Thymus (tissue), 11 donors: Measurements from ENCODE around the gene ST3GAL4. TPM values are rescaled to one million over a fixed set of nuclear protein-coding genes. Genes with fewer than 3 reads are reported as not detected.
A peak's percentile ranks its signal among the peaks of the same experiment; 100 is the strongest.

Experiments used
- DNase-seq, 9 donors: peaks; one replicate each; pipeline ENCODE4 v3.0.0-alpha.2; 2013; ENCODE audit warnings: low spot score in 9 of 9, low read depth in 6 of 9, missing footprints in 1 of 9
- H3K27ac ChIP-seq, 2 donors: one replicate each; pipeline ENCODE4 v1.5.1; 2013; ENCODE audit warnings: control low read depth in 1 of 2, low read depth in 1 of 2, low read length in 1 of 2, mild to moderate bottlenecking in 1 of 2, moderate library complexity in 1 of 2
- H3K27me3 ChIP-seq, 2 donors: one replicate each; pipeline ENCODE4 v1.5.1; 2013; ENCODE audit warnings: low read length in 1 of 2; ENCODE audit not compliant: control insufficient read depth in 2 of 2, insufficient read depth in 1 of 2
- H3K36me3 ChIP-seq, 2 donors: one replicate each; pipeline ENCODE4 v1.5.1; 2013; ENCODE audit warnings: low read length in 1 of 2, mild to moderate bottlenecking in 1 of 2, moderate library complexity in 1 of 2; ENCODE audit not compliant: control insufficient read depth in 2 of 2, insufficient read depth in 2 of 2
- H3K4me1 ChIP-seq, 2 donors: one replicate each; pipeline ENCODE4 v1.5.1; 2013; ENCODE audit warnings: low read length in 2 of 2; ENCODE audit not compliant: control insufficient read depth in 2 of 2, insufficient read depth in 2 of 2
- H3K4me3 ChIP-seq, 2 donors: one replicate each; pipeline ENCODE4 v1.5.1; 2013; ENCODE audit warnings: low read length in 2 of 2, control low read depth in 1 of 2, mild to moderate bottlenecking in 1 of 2
- H3K9me3 ChIP-seq, 2 donors: one replicate each; pipeline ENCODE4 v1.5.1; 2013; ENCODE audit warnings: low read length in 1 of 2, mild to moderate bottlenecking in 1 of 2; ENCODE audit not compliant: control insufficient read depth in 2 of 2, insufficient read depth in 1 of 2
- WGBS: extraction: QIAGEN DNeasy Blood & Tissue Kit; methylation state at CpG from one replicate; pipeline ENCODE4 v1.1.7; 2013; 5-methylcytosine and 5-hydroxymethylcytosine counted together
- polyA plus RNA-seq: library from polyadenylated mRNA; stranded (reverse); fragments of 200-250 nt; gene quantifications from one replicate; pipeline ENCODE4 v1.2.3, GENCODE V29; 2013
- total RNA-seq: library from RNA; stranded (reverse); fragments of 120-200 nt; gene quantifications from one replicate; pipeline ENCODE4 v1.2.4, GENCODE V29; 2013
- donor health status: healthy.

Gene ST3GAL4
- total and polyA plus RNA-seq, 2 donors = 5.9 to 6.1 TPM

- Histone ChIP-seq H3K36me3 (peaks cover 4 to 13% of the 10 kb centered on the region in 2 donors), H3K9me3 (no peaks in the 10 kb centered on the region), H3K4me1 (peaks cover 0 to 22% of the 10 kb centered on the region in 2 donors), H3K27me3 (no peaks in the 10 kb centered on the region), H3K27ac (peak overlapping the region in 1 of 2 donors; percentile 26), H3K4me3 (no peak overlapping the region)
- DNase-seq = no peak
- WGBS = 90% methylated on average over 20 of the region's 20 CpGs
Observed at GRCh38 chr11:126328001-126328390, 27.5 kb upstream of the ST3GAL4 start.

- Histone ChIP-seq H3K4me3 (no peak overlapping the region), H3K27me3 (no peaks in the 10 kb centered on the region)
- WGBS = 77% methylated on average over 12 of the region's 12 CpGs
Observed at GRCh38 chr11:126328444-126328843, 27.0 kb upstream of the ST3GAL4 start.

GRCh38 chr11:126328938-126329643, 26.4 kb upstream of the ST3GAL4 start:
- 95% methylated on average over 9 of the region's 9 CpGs for WGBS
- Histone ChIP-seq H3K27me3 (no peaks in the 10 kb centered on the region), H3K4me3 (no peak overlapping the region), H3K36me3 (peaks cover 4 to 13% of the 10 kb centered on the region in 2 donors), H3K4me1 (peaks cover 0 to 22% of the 10 kb centered on the region in 2 donors), H3K9me3 (no peaks in the 10 kb centered on the region), H3K27ac (no peak overlapping the region)
- DNase-seq = no peak

More at GRCh38 chr11:126328444-126328843, 27.0 kb upstream of the ST3GAL4 start:
- DNase-seq = no peak
- Histone ChIP-seq H3K27ac (peak overlapping the region in 1 of 2 donors; percentile 26), H3K4me1 (peaks cover 0 to 22% of the 10 kb centered on the region in 2 donors), H3K9me3 (no peaks in the 10 kb centered on the region), H3K36me3 (peaks cover 4 to 13% of the 10 kb centered on the region in 2 donors)

DNA sequence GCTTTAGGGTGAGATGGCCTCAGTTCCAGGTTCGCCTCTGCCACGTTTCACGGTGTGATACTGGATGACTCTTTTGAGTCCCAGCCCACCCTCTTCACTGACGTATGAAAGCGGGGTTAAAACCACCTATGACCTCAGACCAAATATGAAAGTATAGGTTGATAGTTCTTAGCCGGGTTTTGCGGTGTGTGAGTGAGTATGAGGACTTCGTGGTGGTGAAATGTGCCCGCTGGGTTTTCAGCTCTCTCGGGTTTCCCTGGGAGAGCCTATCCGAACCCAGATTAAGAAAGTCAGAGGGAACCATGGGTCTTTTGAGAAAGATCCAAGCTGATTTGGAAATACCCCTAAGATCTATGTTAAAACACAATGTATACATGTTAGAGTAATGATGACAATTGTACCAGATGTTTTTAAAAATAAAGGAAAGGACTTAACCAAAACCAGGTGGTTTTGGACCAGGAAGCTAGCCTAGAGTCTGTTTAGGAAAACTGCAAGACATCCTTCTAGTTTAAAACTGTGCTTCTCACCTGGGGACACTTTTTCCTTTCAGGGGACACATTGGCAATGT, 25.8 kb upstream of the ST3GAL4 start:
- peaks cover 3 to 25% of the 10 kb centered on the region in 2 donors for H3K4me1 ChIP-seq
- H3K4me3 ChIP-seq = no peak overlapping the region
- 94% methylated on average over 11 of the region's 11 CpGs for WGBS
- H3K36me3 ChIP-seq = peaks cover 7 to 13% of the 10 kb centered on the region in 2 donors
- no peak overlapping the region for H3K27ac ChIP-seq
- H3K9me3 ChIP-seq = no peaks in the 10 kb centered on the region
- no peaks in the 10 kb centered on the region for H3K27me3 ChIP-seq
- no peak for DNase-seq

GRCh38 chr11:126331286-126331685, 24.2 kb upstream of the ST3GAL4 start:
- no peak overlapping the region for H3K27ac ChIP-seq
- no peaks in the 10 kb centered on the region for H3K9me3 ChIP-seq
- no peak for DNase-seq
- H3K36me3 ChIP-seq = peaks cover 11 to 13% of the 10 kb centered on the region in 2 donors
- no peaks in the 10 kb centered on the region for H3K27me3 ChIP-seq
- peaks cover 12 to 39% of the 10 kb centered on the region in 2 donors for H3K4me1 ChIP-seq
- 97% methylated on average over 13 of the region's 13 CpGs for WGBS
- no peak overlapping the region for H3K4me3 ChIP-seq

DNA sequence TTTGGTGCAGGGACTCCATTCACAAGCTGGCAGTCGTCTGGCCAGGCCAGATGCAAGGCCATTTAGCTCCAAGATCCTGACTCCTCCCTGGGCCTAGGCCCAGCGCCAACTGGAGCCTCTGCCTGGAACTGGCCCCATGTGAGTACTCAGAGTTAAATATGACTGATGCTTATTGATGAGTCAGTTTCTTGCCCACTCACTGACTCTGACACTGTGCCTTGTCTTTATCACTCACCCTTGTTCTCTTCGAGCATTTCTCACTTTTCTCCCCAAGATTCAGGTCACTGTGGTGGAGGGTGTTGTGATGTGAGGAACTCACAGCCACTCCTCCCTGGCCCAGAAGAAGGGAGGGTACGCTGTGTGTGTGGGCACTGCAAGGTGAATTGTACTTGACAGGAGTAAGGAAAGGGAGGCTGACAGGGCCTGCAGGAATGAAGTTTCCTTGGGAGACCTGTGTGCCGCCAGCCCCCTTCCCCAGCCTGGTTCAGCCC, 23.2 kb upstream of the ST3GAL4 start:
- Histone ChIP-seq H3K27ac (no peak overlapping the region), H3K4me3 (no peak overlapping the region), H3K36me3 (peaks cover 11 to 13% of the 10 kb centered on the region in 2 donors), H3K9me3 (no peaks in the 10 kb centered on the region), H3K4me1 (peaks cover 14 to 49% of the 10 kb centered on the region in 2 donors), H3K27me3 (no peaks in the 10 kb centered on the region)
- DNase-seq = no peak
- WGBS = 98% methylated on average over 5 of the region's 5 CpGs

- no peaks in the 10 kb centered on the region for H3K27me3 ChIP-seq
- no peaks in the 10 kb centered on the region for H3K9me3 ChIP-seq
- WGBS = 98% methylated on average over 7 of the region's 7 CpGs
- H3K36me3 ChIP-seq = peaks cover 11 to 13% of the 10 kb centered on the region in 2 donors
- H3K4me3 ChIP-seq = no peak overlapping the region
- DNase-seq = no peak
- peaks cover 14 to 48% of the 10 kb centered on the region in 2 donors for H3K4me1 ChIP-seq
- no peak overlapping the region for H3K27ac ChIP-seq
Observed at GRCh38 chr11:126333142-126333541, 22.3 kb upstream of the ST3GAL4 start.

DNA sequence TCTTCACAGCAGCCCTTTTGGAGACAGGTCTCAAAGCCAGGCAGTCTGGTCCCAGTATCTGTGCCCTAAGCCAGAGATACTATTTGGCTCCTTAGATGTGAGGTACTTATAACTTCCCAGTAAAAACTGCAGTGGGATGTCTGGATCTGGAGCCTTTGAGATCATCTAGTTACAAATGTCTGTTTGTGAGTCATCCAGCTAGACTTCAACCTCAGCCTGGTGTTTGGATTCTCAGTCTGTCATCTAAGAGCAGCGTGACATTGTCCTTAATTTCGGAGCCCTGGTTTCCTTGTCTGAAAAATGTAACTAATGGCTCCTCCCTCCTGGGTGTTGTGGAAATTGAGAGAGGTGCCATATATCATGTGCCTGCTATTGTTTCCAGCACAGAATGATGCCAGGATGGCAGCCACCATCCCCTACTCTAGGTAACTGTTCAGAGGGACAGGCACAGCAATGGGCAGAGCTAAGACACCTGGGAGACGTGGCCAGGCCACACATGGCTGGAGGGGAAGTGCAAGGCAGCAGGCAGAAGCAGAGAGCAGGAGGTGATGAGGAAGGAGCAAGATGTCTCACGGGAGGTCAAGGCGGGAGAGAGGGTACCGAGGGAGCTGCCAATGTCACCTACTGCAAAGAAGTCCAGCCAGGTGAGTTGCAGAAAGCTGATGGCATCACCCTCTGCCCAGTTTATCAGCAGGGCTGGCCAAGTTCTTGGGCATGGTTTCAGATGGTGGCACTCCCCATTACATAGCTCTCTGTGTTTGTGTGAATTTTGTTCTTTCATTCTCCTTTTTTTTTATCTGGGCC, 20.6 kb upstream of the ST3GAL4 start:
- DNase-seq = no peak
- H3K36me3 ChIP-seq = peaks cover 23 to 25% of the 10 kb centered on the region in 2 donors
- WGBS = 97% methylated on average over 6 of the region's 6 CpGs
- peaks cover 14 to 42% of the 10 kb centered on the region in 2 donors for H3K4me1 ChIP-seq
- peak overlapping the region in 1 of 2 donors; percentile 97 for H3K27ac ChIP-seq
- no peaks in the 10 kb centered on the region for H3K9me3 ChIP-seq
- H3K4me3 ChIP-seq = no peak overlapping the region
- H3K27me3 ChIP-seq = no peaks in the 10 kb centered on the region

- peak overlapping the region in 1 of 2 donors; percentile 97 for H3K27ac ChIP-seq
- no peak for DNase-seq
- peaks cover 23 to 25% of the 10 kb centered on the region in 2 donors for H3K36me3 ChIP-seq
- 95% methylated on average over 5 of the region's 5 CpGs for WGBS
- no peak overlapping the region for H3K4me3 ChIP-seq
- peaks cover 14 to 44% of the 10 kb centered on the region in 2 donors for H3K4me1 ChIP-seq
- no peaks in the 10 kb centered on the region for H3K27me3 ChIP-seq
- no peaks in the 10 kb centered on the region for H3K9me3 ChIP-seq
Observed at GRCh38 chr11:126335463-126335760, 20.1 kb upstream of the ST3GAL4 start.
